Endothelial cell of umbilical vein (primary cell): ENCODE measurements around the gene LTBP1.

Experiments
- POLR2A ChIP-seq: IDR thresholded peaks from 2 replicates; pipeline ENCODE4 v1.6.1; 2012; ENCODE audit warnings: low read depth, mild to moderate bottlenecking, control low read depth, low read length
- TF ChIP-seq, protein P1 (sequence below), 2 donors: IDR thresholded peaks; 1 replicate in 1 of 2; 2 replicates in 1 of 2; pipeline ENCODE4 v1.5.1; 2011; ENCODE audit warnings: low read length in 2 of 2, mild to moderate bottlenecking in 2 of 2, moderate library complexity in 2 of 2, control low read depth in 1 of 2, inconsistent platforms in 1 of 2, low read depth in 1 of 2; ENCODE audit not compliant: insufficient read depth in 1 of 2; ENCODE audit errors: extremely low read depth in 1 of 2

DNA sequence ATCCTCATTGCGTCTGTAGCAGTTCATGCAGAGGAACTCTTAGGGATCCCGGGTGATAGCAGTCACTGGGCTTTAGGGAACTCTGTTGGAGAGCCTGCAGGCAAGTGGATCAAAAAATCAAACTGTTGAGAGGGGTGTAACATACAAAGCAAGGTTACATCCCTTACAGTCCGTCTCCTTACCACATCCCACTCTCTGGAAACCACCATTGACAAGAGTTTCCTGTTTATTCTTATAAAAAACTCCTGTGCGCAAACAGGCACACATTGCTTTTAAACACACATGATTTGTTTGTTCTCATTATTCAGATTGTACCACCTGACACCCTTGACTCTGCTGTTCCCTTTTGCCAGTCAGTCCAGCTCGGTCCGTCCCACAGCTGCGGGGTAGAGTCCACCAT lies 137.7 kb downstream of the LTBP1 start:
- TF ChIP-seq, protein P1, sequence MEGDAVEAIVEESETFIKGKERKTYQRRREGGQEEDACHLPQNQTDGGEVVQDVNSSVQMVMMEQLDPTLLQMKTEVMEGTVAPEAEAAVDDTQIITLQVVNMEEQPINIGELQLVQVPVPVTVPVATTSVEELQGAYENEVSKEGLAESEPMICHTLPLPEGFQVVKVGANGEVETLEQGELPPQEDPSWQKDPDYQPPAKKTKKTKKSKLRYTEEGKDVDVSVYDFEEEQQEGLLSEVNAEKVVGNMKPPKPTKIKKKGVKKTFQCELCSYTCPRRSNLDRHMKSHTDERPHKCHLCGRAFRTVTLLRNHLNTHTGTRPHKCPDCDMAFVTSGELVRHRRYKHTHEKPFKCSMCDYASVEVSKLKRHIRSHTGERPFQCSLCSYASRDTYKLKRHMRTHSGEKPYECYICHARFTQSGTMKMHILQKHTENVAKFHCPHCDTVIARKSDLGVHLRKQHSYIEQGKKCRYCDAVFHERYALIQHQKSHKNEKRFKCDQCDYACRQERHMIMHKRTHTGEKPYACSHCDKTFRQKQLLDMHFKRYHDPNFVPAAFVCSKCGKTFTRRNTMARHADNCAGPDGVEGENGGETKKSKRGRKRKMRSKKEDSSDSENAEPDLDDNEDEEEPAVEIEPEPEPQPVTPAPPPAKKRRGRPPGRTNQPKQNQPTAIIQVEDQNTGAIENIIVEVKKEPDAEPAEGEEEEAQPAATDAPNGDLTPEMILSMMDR (IDR thresholded peaks at IDR 0.05; ENCODE audit: extremely low read depth in 1 of 2, insufficient read depth in 1 of 2, low read depth in 1 of 2, low read length in 2 of 2), result no peak
- TF ChIP-seq POLR2A, result no peak
